ENCODE data around the gene CSNK2A1. TPM values are rescaled to one million over a fixed set of nuclear protein-coding genes. Genes with fewer than 3 reads are reported as not detected.

Gene CSNK2A1
- total and polyA plus RNA-seq, 2 donors = 54.6 to 168 TPM

DNA sequence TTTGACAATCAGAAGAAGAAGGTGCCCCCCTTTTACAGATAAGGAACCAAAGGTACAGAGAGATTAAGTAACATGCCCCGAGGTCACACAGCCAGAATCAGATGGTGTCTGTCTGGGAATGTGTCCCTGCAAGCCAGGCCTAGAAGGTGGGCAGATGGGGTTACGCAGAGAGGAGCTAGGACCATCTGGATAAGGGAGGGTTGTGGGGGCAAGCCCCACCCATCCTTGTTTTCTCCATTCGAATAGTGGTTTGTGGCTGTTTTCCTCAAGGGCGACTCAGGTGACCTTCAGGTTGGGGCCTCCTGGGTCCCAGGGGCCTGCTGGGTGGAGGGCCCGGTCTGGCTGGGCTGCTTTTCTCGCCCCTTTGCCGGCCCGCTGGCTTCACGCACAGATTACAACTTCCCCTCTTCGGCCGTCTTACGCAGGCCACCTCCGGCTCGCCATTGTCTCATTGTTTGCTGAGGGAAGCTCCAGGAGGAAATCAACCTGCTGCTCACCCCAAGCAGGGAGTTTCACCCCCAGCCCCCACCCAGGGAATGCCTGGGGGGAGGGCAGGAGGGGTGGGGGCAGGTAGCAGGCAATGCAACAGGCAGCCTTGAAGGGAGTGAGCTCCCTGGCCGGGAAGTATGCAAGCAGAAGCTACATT is 30.8 kb upstream of the CSNK2A1 start:
- Histone ChIP-seq H3K36me3 (ENCODE audit: insufficient read depth) (no peaks in the 10 kb centered on the region), H3K4me1 (ENCODE audit: insufficient read depth) (no peaks in the 10 kb centered on the region), H3K4me3 (ENCODE audit: low read depth, low read length) (no peak overlapping the region), H3K27ac (ENCODE audit: low read depth) (no peak overlapping the region)
- 42% methylated on average over 15 of the region's 15 CpGs for whole genome bisulfite sequencing
- no peak for DNase-seq (ENCODE audit: extremely low spot score)

DNA sequence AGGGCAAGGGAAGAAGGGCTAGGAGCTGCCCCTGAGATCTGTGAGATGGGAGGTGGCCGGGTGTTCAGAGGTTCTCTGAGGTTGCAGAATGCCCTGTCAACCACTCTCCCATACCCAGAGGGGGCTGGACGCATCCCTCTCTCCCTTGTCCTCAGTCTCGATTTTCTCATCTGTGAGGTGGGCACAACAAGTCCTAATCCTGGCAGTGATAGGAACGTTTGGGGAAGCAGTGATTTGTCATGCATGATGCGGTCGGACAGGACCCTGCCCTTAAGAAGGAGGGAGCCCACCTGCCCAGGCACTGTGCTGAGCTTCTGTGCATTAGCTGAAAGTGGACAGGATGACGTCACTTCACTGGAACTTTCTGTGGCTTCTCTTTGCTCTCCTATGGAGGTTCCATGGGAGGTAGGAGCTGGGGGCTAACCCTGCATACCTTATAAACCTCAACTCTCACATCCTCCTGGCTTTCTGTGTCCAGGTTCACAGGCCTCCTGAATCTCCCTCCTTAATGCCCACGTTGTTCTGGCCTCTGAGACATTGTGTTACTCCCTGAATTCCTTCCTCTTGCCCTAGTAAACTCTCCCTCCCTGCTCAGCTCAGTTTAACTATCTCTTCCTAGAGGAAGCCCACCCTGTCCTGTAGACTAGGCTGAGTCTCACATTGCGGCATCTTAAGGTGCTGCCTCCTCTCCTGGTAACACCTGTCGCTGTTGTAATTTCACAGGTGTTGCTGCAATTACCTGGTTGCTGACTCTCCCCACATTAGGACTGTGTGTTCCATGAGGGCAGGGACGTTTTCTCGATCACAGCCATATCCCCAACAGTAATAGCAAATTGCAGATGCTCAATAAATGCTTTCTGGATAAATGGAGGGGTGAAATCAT is 30.1 kb upstream of the CSNK2A1 start:
- Histone ChIP-seq H3K4me3 (ENCODE audit: low read depth, low read length) (no peak overlapping the region), H3K27ac (ENCODE audit: low read depth) (no peak overlapping the region), H3K4me1 (ENCODE audit: insufficient read depth) (no peaks in the 10 kb centered on the region), H3K36me3 (ENCODE audit: insufficient read depth) (no peaks in the 10 kb centered on the region)
- DNase-seq (ENCODE audit: extremely low spot score) = no peak
- 72% methylated on average over 12 of the region's 12 CpGs for WGBS

DNA sequence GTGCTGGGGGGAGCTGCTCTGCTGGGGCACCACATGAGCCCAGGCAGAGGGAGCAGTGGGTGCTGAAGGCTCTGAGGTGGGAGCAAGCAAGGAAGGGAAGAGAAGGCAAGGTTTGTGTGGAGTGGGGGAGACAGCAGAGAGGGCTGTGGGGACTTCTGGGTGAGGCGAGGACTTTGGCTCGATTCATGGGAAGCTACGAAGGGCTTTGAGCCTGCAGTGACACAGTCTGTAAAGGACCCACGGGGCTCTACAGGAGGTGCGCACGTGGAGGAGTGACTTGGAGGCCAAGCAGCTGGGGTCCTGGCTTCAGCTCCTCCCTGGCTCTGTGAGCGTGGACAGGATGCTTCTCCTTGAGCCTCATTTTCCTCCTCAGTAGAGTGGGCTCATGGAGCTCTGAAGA is 29.1 kb upstream of the CSNK2A1 start:
- no peaks in the 10 kb centered on the region for H3K36me3 ChIP-seq (ENCODE audit: insufficient read depth)
- DNase-seq (ENCODE audit: extremely low spot score) = no peak
- no peak overlapping the region for H3K4me3 ChIP-seq (ENCODE audit: low read depth, low read length)
- 47% methylated on average over 7 of the region's 7 CpGs for WGBS
- H3K27ac ChIP-seq (ENCODE audit: low read depth) = no peak overlapping the region
- no peaks in the 10 kb centered on the region for H3K4me1 ChIP-seq (ENCODE audit: insufficient read depth)

DNA sequence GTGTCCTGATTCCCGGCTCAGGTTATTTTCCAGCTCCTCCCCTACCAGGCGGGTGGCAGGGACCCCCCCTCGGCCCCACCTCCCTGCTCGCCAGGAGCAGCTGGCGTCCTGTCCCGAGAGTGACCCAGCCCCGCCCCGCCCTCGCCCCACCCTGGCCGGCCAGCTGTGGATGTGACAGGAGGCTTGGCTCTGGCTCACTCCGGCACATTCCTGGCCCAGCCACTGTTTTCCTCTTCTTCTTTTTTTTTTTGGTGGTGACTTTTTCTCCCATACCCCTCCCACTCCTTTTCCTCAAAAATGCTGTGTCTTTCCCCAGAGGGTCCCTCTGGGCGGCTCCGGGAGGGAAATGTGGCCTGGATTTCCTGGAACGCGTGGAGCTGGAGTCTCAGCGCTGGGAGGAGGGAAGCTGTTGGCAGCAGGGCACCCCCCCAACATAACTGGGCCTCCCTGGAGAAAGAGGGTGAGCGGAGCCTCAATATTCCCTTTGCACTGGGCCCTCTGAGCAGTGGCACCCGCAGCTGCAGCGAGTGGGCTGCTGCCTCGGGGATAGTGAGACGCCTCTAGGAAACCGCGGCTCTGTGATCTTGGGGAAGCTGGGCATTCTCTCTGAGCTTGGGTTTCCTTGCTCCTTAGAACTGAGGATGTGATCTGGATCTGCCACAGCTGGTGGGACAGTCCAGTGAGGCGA is 28.3 kb upstream of the CSNK2A1 start:
- no peak for DNase-seq (ENCODE audit: extremely low spot score)

DNA sequence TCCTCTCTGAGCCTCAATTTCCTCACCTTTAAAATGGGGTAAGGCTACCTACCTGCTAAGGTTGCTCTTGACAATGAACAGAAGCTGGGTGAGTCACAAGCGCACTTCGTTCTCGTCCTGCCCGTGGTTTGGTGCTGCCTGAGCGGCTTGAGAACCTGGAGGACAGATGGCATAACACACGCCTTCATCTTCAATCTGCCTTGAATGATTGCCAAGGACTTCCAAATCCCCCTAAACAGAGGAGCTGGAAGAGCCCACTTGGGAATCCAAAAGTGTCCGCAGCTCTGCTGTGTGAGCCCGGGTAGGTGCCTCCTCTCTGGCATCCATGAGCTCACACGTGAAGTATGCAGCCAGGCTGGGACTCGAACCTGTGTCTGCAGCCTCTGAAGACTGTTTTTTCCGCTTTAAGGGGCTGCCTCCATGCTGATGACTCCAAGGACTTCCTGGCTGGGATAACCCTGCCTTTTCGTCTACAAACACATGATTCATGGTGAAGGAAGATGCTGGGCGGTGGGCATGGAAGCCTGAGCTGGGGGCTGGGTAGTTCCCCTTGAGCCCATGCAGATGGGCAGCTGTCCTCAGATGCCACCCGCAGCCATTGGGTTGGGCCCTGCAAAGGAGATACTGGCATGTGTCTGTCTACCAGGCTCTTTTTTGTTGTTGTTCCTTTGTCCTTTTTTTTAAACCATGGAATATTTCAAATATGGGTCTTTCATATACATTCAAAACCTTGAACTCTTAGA is 25.3 kb upstream of the CSNK2A1 start:
- no peak for DNase-seq (ENCODE audit: extremely low spot score)
- Histone ChIP-seq H3K36me3 (ENCODE audit: insufficient read depth) (no peaks in the 10 kb centered on the region), H3K27ac (ENCODE audit: low read depth) (no peak overlapping the region), H3K4me3 (ENCODE audit: low read depth, low read length) (no peak overlapping the region), H3K4me1 (ENCODE audit: insufficient read depth) (no peaks in the 10 kb centered on the region)
- 42% methylated on average over 14 of the region's 14 CpGs for WGBS

More for the DNA sequence above, 28.3 kb upstream of the CSNK2A1 start:
- no peaks in the 10 kb centered on the region for H3K36me3 ChIP-seq (ENCODE audit: insufficient read depth)
- 8% methylated on average over 24 of the region's 24 CpGs for WGBS
- H3K27ac ChIP-seq (ENCODE audit: low read depth) = no peak overlapping the region
- no peaks in the 10 kb centered on the region for H3K4me1 ChIP-seq (ENCODE audit: insufficient read depth)
- H3K4me3 ChIP-seq (ENCODE audit: low read depth, low read length) = no peak overlapping the region

DNA sequence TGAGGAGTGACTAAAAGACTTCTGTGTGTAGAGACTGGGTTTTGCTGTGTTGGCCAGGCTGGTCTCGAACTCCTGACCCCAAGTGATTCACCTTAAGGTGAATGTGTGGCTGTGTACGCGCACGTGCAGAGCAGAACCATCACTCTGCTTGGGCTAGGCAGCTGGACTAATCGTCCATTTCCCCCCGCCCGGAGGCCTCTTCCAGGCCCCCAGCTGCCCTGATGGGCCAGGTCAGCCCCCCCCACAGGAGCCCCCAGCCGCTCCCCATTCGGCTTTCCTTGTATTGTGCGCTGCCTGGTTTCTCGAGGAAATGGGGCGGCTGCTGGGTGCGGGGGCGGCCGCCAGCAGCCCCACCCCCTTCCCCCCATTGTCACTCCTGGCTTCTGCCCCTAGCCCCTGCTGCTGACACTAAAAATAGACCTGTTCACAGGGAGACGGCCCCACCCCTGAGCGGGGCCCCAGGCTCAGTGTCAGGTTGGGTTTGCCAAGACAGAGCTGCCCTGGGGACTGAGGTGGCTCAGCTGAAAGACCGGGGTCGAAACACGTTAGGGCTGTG is 24.6 kb upstream of the CSNK2A1 start:
- no peak for DNase-seq (ENCODE audit: extremely low spot score)
- Histone ChIP-seq H3K4me3 (ENCODE audit: low read depth, low read length) (no peak overlapping the region), H3K4me1 (ENCODE audit: insufficient read depth) (no peaks in the 10 kb centered on the region), H3K36me3 (ENCODE audit: insufficient read depth) (no peaks in the 10 kb centered on the region), H3K27ac (ENCODE audit: low read depth) (no peak overlapping the region)
- WGBS = 24% methylated on average over 20 of the region's 20 CpGs

DNA sequence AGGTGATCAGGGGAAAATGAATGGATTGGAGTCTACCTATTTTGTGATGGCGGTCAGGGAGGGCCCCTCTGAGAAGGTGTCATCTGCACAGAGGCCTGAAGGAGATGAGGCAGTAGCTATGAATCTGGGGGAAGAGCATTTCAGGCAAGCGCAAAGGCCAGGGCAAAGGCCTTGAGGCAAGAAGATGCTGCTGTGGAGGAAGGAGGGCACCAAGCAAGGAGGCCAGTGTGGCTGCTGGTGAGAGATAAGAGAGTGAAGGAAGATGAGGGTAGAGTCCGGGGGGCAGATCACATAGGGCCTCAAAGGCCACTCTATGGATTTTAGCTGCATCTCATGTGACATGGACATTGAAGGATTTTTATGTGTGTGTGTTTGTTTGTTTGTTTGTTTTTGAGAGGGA is 20.6 kb upstream of the CSNK2A1 start:
- no peak for DNase-seq (ENCODE audit: extremely low spot score)
- 95% methylated on average over 3 of the region's 3 CpGs for WGBS
- no peaks in the 10 kb centered on the region for H3K4me1 ChIP-seq (ENCODE audit: insufficient read depth)

DNA sequence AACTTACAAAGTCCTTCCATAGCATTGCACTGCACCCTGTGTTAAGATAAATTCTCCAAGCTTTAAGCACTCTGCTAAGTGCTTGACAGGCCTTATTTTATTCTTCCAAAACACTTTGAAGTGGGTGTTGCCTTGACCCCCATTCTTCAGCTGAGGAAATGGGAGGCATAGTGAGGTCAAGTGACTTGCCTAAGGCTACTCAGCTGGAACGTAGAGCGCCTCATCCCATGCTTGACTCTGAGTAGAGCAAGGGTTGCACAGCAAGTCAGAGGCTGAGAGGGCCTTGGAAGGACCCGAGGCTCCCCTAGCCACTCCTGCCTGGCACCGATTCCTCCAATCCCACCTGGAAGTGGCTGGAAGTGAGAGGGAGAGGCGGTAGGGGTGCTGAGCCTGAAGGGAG is 19.6 kb upstream of the CSNK2A1 start:
- Histone ChIP-seq H3K4me3 (ENCODE audit: low read depth, low read length) (no peak overlapping the region), H3K27ac (ENCODE audit: low read depth) (no peak overlapping the region), H3K4me1 (ENCODE audit: insufficient read depth) (no peaks in the 10 kb centered on the region), H3K36me3 (ENCODE audit: insufficient read depth) (no peaks in the 10 kb centered on the region)
- no peak for DNase-seq (ENCODE audit: extremely low spot score)
- WGBS = 77% methylated on average over 5 of the region's 5 CpGs

More for the DNA sequence above, 20.6 kb upstream of the CSNK2A1 start:
- Histone ChIP-seq H3K36me3 (ENCODE audit: insufficient read depth) (no peaks in the 10 kb centered on the region), H3K4me3 (ENCODE audit: low read depth, low read length) (no peak overlapping the region), H3K27ac (ENCODE audit: low read depth) (no peak overlapping the region)

DNA sequence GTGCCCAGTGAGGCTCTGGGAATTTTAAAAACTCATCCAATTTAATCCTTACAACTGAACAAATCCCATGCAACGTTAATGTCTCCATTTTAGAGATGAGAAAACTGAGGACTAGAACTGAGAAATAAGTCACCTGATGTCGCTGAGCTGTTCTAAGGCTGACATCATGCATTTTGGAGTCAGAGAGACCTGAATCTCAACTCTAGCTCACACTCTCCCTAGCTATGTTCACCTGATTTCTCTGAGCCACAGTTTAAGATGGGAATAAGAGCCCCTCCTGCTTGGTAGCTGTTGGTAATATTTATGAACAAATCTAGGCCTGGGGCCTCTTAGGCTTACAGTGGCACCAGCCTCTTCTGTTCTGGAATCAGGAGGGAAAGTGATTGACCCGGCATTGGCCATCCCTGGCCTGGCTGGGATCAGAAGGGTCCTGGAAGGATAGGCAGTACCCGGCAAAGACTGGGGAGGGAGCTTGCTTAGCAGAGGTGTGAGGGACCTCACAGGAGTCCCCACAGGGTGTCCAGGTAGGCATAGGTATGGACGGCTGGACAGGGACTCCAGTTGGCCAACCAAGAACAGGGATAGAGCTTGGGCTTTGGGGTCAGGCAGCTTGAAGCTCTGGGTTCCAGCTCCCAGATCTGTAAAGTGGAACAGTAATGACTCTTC is 18.8 kb upstream of the CSNK2A1 start:
- WGBS = 77% methylated on average over 5 of the region's 5 CpGs
- Histone ChIP-seq H3K27ac (ENCODE audit: low read depth) (no peak overlapping the region), H3K4me1 (ENCODE audit: insufficient read depth) (no peaks in the 10 kb centered on the region), H3K4me3 (ENCODE audit: low read depth, low read length) (no peak overlapping the region), H3K36me3 (ENCODE audit: insufficient read depth) (no peaks in the 10 kb centered on the region)
- DNase-seq (ENCODE audit: extremely low spot score) = no peak

DNA sequence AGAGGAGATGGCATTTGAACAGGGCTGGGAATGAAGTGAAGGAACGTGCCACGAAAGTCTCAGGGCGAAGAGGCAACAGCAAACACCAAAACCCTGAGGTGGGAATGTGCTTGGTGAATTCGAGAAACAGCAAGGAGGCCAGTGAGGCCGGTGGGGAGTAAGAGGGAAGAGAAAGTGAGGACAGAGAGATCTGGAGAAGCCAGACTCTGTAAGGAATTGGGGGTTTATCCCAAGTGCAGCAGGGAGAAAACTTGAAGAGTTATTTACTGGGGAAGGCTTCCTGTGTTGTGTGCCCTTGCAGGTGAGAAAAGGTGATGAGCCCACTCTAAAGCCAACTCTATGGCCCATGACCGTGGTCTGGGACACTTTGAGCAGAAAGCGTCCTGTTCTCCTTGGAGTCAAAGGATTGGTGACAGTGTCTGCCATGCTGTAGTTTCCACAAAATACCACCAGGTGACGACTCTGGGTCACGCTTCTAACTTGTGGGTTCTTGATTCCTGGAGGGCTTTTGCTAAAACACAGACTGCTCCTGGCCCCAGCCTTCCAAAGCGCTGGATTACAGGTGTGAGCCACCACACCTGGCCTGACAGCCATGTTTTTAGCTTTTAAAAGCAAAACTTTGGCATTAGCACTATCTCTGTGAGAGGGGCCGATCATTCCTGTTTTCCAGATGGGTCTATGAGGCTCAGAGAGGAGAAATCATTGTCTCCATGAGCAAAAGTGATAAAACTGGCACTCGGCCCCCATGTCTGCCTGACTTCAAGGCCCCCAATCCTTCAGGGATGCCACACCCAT is 18.0 kb upstream of the CSNK2A1 start:
- Histone ChIP-seq H3K4me3 (ENCODE audit: low read depth, low read length) (no peak overlapping the region), H3K27ac (ENCODE audit: low read depth) (no peak overlapping the region), H3K36me3 (ENCODE audit: insufficient read depth) (no peaks in the 10 kb centered on the region), H3K4me1 (ENCODE audit: insufficient read depth) (no peaks in the 10 kb centered on the region)
- 37% methylated on average over 12 of the region's 12 CpGs for WGBS
- DNase-seq (ENCODE audit: extremely low spot score) = no peak

DNA sequence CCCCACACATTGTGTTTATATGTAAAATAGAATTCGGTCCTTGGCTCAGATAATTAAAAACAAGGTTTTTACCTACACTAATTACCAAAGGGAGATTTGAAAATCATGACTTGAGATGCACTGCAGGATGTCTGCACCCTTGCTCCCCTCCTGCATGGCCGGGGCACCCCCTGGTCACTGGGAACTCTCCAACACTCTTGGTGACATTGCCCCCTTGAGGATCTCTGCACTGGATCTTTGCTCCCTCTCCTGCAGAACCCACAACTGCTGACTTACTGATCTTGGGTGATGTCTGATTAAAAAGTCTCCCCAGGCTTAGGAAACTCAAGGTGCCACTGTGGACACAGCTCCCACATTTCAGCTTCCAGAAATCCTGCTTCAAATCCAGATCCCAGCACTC is 17.1 kb upstream of the CSNK2A1 start:
- 40% methylated on average over 2 of the region's 2 CpGs for WGBS
- no peaks in the 10 kb centered on the region for H3K36me3 ChIP-seq (ENCODE audit: insufficient read depth)
- DNase-seq (ENCODE audit: extremely low spot score) = no peak

DNA sequence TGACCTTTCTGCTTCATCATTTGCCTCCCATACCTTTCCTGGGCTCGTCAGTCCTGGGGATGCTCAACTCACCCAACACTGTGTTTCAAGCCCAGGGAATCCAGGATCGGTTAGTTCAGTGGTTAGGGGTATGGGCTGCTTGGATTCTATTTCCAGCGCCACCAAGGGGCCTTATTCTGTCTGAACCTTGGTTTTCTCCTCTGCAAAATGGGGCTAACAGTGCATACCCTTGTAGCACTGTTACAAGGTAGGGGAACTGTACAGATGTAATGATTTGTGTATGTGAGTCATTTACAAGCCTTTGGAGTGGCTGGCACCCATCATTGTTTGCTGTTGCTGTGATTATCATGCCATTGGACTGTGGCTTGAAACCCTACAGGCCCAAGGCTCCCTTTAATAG is 14.5 kb upstream of the CSNK2A1 start:
- Histone ChIP-seq H3K4me1 (ENCODE audit: insufficient read depth) (no peaks in the 10 kb centered on the region), H3K36me3 (ENCODE audit: insufficient read depth) (no peaks in the 10 kb centered on the region), H3K4me3 (ENCODE audit: low read depth, low read length) (no peak overlapping the region), H3K27ac (ENCODE audit: low read depth) (no peak overlapping the region)
- WGBS = 86% methylated on average over 3 of the region's 3 CpGs
- DNase-seq (ENCODE audit: extremely low spot score) = no peak

More for the DNA sequence above, 17.1 kb upstream of the CSNK2A1 start:
- Histone ChIP-seq H3K4me3 (ENCODE audit: low read depth, low read length) (no peak overlapping the region), H3K27ac (ENCODE audit: low read depth) (no peak overlapping the region), H3K4me1 (ENCODE audit: insufficient read depth) (no peaks in the 10 kb centered on the region)

All from urinary bladder (tissue), 4 donors.